Ishikawa (cell line): ENCODE data around the gene FARSA.
A peak's percentile ranks its signal among the peaks of the same experiment; 100 is the strongest.

Experiments
- EGR1 ChIP-seq: IDR thresholded peaks from 2 replicates; pipeline ENCODE4 v1.6.1; 2012
- EP300 ChIP-seq: IDR thresholded peaks from 2 replicates; pipeline ENCODE4 v1.6.1; 2012; ENCODE audit warnings: borderline replicate concordance
- FOXM1 ChIP-seq: IDR thresholded peaks from 2 replicates; pipeline ENCODE4 v1.6.1; 2012; ENCODE audit warnings: low read depth, borderline replicate concordance
- TAF1 ChIP-seq: IDR thresholded peaks from 2 replicates; pipeline ENCODE4 v1.6.1; 2012; ENCODE audit warnings: low read depth, mild to moderate bottlenecking
- YY1 ChIP-seq: IDR thresholded peaks from 2 replicates; pipeline ENCODE4 v1.6.1; 2012; ENCODE audit warnings: low read depth
- TF ChIP-seq, protein P1 (sequence below): IDR thresholded peaks from 2 replicates; pipeline ENCODE4 v1.6.1; 2012
- TF ChIP-seq, protein P2 (sequence below): IDR thresholded peaks from 2 replicates; pipeline ENCODE4 v1.6.1; 2012; ENCODE audit warnings: low read depth, mild to moderate bottlenecking

DNA sequence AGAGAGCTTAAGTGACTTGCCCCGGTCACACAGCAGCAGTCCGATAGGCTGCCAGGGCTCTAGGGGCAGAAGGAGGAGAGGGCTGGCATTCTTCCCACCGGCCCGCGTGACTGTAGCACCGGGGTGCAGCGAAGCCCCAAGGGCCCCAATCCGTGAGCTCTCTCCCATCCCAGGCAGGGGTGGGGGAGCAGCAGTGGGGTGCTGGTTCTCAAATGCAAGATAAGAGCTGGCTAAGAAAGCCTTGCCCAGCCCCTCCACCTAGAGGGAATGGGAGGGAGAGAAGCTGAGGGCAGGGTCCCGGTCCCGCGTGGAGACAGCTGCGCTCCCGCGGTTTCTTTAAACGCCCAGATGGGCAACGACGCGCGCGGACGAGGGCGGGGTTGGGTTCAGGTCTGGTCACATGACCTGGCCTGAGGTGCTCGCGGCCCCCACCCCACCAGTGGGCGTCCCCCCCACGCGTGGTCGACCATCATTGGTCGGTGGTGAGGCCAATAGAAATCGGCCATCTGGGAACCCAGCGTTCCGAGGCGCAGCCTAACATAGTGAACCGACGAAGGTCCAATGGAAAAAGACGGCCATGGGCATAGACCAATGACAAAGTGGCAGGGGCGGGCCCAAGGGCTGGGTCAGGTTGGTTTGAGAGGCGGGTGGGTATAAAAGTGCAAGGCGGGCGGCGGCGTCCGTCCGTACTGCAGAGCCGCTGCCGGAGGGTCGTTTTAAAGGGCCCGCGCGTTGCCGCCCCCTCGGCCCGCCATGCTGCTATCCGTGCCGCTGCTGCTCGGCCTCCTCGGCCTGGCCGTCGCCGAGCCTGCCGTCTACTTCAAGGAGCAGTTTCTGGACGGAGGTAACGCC is 4.6 kb upstream of the FARSA start, which contains the start of gene CALR:
- TF ChIP-seq FOXM1 (no peak), EGR1 (peak; percentile 52; the same call in 1 of the 2 replicates), YY1 (peak; percentile 77), TAF1 (peak; percentile 89), EP300 (no peak; the same call in 1 of the 2 replicates)
- TF ChIP-seq, protein P1, sequence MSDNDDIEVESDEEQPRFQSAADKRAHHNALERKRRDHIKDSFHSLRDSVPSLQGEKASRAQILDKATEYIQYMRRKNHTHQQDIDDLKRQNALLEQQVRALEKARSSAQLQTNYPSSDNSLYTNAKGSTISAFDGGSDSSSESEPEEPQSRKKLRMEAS, result peak; percentile 90
- TF ChIP-seq, protein P2, sequence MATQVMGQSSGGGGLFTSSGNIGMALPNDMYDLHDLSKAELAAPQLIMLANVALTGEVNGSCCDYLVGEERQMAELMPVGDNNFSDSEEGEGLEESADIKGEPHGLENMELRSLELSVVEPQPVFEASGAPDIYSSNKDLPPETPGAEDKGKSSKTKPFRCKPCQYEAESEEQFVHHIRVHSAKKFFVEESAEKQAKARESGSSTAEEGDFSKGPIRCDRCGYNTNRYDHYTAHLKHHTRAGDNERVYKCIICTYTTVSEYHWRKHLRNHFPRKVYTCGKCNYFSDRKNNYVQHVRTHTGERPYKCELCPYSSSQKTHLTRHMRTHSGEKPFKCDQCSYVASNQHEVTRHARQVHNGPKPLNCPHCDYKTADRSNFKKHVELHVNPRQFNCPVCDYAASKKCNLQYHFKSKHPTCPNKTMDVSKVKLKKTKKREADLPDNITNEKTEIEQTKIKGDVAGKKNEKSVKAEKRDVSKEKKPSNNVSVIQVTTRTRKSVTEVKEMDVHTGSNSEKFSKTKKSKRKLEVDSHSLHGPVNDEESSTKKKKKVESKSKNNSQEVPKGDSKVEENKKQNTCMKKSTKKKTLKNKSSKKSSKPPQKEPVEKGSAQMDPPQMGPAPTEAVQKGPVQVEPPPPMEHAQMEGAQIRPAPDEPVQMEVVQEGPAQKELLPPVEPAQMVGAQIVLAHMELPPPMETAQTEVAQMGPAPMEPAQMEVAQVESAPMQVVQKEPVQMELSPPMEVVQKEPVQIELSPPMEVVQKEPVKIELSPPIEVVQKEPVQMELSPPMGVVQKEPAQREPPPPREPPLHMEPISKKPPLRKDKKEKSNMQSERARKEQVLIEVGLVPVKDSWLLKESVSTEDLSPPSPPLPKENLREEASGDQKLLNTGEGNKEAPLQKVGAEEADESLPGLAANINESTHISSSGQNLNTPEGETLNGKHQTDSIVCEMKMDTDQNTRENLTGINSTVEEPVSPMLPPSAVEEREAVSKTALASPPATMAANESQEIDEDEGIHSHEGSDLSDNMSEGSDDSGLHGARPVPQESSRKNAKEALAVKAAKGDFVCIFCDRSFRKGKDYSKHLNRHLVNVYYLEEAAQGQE, result no peak
